ENCODE measurements around the gene TBC1D17. TPM values are rescaled to one million over a fixed set of nuclear protein-coding genes. Genes with fewer than 3 reads are reported as not detected.

Gene TBC1D17
- total RNA-seq, 1 donor from 2014 or later = 31.7 TPM

DNA sequence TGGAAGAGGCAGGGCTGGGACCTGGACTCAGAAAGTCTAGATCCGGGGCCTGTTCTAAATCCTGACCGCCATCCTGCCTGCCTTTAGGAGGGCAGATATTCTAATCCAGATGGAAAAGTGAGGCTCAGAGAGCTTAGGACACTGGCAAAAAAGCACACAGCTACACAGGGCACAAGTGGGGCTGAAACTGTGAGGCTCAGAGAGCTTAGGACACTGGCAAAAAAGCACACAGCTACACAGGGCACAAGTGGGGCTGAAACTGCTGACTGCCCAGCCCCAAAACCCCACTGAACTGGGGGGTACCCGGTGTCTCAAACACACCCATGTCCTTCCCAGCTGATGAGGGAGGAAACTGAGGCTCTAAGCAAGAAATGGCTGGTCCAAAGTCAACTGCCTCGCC is 2.3 kb upstream of the TBC1D17 start:
- DNase-seq (ENCODE audit: low spot score) (no peak), ATAC-seq (no peak)

- peak; percentile 77 for DNase-seq (ENCODE audit: low spot score)
- ATAC-seq = peak; percentile 6
Measured at GRCh38 chr19:49875857-49876421, 1.6 kb upstream of the TBC1D17 start.

DNA sequence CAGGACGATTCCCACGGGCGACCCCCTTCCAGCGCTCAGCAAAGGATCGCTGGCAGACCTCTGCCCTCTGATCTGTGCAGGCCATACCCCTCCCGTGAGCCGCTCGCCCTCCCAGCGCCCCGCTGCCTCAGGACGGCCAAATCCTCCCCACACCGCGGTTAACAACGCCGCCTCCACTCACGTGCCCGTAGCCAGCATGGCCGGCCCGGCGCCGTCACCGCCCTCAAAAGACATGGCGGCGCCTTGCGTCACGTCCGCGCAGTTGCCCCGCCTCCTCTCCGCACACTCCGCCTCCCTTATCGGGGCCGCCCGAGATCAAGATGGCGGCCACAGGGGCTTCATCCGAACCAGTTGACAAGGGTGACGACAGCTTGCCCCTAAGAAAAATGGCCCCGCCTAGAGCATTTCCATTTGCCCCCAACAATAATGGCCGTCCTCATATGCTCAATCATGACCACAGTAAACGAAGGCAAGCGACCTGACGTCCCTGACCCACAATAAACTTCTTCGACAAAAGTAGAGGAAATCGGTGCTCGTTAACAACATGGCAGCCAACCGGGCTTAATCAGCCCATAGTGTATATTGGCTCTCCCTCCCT is 981 bp upstream of the TBC1D17 start:
- DNase-seq (ENCODE audit: low spot score) (peak; percentile 98), ATAC-seq (peak; percentile 72)

DNA sequence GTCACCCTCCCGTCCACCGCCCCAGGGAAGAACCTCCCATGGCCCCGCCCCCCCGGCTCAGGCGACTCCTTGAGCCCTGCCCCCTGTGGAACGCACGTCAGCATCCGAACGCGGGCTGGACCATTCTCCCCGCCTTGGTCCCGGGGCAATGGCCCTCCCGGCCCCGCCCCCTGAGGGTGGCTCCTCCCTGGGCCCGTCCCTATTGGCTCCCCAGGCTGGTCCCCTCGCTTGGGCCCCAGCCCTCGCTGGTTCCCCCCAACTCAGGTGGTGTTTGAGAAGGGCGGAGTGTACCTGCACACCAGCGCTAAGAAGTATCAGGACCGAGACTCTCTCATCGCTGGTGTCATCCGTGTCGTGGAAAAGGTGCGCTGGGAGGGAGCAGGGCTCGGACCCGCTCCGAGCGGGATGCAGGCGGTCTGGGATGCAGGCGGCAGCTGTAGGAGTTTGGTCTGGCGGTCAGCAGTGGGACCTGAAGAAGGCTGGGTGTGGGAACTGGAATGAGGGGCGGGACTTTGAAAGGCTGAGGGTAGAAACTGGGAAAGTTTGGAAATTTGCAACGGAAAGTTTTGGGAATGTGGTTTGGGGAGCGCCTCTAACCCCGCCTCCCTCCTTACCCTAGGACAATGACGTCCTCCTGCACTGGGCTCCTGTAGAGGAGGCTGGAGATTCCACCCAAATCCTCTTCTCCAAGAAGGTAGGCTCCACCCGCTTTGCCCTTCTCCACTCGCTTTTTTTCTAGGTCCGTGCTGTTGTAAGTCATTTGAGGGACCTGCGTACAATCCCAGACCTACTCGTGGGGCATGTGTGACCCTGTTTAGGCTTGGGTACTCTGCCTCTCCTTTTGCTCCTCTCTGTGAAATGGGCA is 609 bp downstream of the TBC1D17 start:
- ATAC-seq (peak; percentile 74), DNase-seq (ENCODE audit: low spot score) (peak; percentile 98)

GRCh38 chr19:49878744-49879070 is 1.2 kb downstream of the TBC1D17 start:
- DNase-seq (ENCODE audit: low spot score) (no peak), ATAC-seq (no peak)

GRCh38 chr19:49879243-49879963 is 1.9 kb downstream of the TBC1D17 start:
- no peak for DNase-seq (ENCODE audit: low spot score)
- ATAC-seq = no peak

- DNase-seq (ENCODE audit: low spot score) = no peak
- ATAC-seq = no peak
Measured at GRCh38 chr19:49880162-49880869, 2.8 kb downstream of the TBC1D17 start.

DNA sequence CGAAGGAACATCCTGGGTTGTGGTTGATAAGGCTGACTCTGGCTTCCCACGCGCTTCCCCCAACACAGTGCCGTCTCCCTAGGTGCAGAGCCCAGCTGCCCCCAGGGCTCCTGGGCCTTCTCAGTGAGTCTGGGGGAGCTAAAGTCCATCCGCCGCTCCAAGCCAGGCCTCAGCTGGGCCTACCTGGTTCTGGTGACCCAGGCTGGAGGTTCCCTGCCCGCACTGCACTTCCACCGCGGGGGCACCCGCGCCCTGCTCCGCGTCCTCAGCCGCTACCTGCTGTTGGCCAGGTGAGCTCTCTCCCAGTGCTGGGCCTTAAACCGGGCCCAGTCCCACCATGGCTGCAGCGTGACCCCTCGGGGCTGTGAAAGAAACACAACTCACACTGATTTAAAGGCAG is 3.7 kb downstream of the TBC1D17 start:
- ATAC-seq (no peak), DNase-seq (ENCODE audit: low spot score) (no peak)

GRCh38 chr19:49881672-49882394 is 4.3 kb downstream of the TBC1D17 start:
- no peak for ATAC-seq
- peak; percentile 44 for DNase-seq (ENCODE audit: low spot score)

DNA sequence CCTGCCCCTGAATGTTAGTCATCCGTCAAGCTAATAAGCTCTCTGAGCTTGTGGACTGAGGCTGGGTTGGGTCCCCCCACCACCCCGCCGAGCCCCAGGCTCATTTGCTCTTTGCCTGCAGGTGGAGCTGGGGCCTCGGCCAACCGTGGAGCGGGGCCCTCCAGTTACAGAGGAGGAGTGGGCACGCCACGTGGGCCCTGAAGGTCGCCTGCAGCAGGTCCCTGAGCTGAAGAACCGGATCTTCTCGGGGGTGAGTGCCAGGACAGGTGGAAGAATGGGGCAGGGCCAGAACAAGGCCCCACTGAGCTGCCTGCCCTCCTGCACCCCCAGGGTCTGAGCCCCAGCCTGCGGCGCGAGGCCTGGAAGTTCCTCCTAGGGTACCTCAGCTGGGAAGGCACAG is 5.1 kb downstream of the TBC1D17 start:
- no peak for DNase-seq (ENCODE audit: low spot score)

DNA sequence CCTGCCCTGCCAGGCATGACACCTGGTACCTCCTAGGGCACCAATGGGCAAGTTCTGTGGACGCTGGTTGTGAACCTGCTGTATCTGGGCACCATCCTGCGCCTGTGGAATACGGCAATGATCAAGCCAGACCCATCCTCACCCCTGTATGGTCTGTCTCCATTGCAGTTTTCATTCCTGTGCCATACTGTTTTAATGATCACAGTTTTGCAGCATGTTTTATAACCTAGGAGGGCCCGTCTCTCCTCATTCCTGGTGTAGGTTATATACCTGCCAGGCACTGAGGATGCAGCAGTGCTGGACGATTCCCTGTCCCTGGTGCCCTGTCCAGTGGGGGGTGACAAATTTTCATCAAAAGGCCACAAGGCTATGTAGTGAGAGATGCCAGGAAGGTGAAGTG is 5.6 kb downstream of the TBC1D17 start:
- ATAC-seq = no peak

More for the DNA sequence above, 5.1 kb downstream of the TBC1D17 start:
- no peak for ATAC-seq

GRCh38 chr19:49884109-49884508 is 6.6 kb downstream of the TBC1D17 start:
- DNase-seq (ENCODE audit: low spot score) (peak; percentile 43), ATAC-seq (no peak)

More for the DNA sequence above, 5.6 kb downstream of the TBC1D17 start:
- DNase-seq (ENCODE audit: low spot score) = no peak

DNA sequence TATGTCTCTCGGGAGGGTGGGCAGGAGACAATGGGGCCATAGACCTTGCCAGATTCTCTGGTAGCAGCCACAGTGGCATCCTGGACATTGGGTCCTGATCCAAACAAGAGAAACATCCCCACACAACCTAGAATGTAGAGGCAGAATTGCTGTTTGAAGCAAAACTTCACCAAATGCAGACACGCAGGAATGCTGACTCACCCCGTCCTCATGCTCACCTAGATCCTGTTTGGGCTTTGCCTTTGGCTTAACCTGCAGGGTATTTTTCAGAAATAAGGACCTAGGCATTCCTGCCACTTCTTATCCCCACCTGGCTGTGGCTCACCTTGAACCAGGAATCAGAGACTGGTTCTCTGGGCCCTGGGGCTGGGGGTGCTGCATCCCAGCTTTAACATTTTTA is 7.3 kb downstream of the TBC1D17 start:
- DNase-seq (ENCODE audit: low spot score) (no peak), ATAC-seq (no peak)

GRCh38 chr19:49887037-49887664 is 9.6 kb downstream of the TBC1D17 start:
- ATAC-seq (peak; percentile 4), DNase-seq (ENCODE audit: low spot score) (no peak)

GRCh38 chr19:49887665-49888509 is 10.4 kb downstream of the TBC1D17 start:
- DNase-seq (ENCODE audit: low spot score) = no peak
- no peak for ATAC-seq

- no peak for ATAC-seq
- DNase-seq (ENCODE audit: low spot score) = no peak
Measured at GRCh38 chr19:49888510-49888824, 11.0 kb downstream of the TBC1D17 start.

DNA sequence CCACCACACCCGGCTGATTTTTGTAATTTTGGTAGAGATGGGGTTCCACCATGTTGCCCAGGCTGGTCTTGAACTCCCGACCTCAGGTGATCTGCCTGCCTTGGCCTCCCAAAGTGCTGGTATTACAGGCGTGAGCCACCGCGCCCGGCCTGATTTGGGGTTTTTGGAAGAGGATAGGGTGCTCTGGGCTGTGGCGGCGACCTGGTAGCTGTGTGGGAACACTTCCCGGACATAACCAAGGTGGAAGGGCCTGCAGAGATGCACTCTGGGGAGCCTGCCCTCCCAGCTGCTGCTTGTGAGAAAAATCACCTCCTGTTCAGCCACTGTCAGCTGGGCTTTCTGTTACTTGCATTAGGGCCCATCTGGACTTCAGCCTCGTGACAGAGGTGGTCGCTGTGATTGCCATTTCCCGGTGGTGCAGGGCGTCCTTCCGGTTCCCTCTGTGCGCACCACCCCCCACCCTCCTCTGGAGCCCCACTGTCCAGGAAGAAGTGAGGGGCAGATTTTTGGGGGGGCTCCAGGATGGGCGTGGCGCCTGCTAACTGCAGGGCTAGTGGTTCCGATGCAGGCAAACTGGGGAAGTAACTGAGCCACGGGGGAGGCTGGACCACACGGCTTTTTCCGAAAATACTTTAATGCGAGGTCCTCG is 11.7 kb downstream of the TBC1D17 start:
- DNase-seq (ENCODE audit: low spot score) (no peak), ATAC-seq (no peak)

DNA sequence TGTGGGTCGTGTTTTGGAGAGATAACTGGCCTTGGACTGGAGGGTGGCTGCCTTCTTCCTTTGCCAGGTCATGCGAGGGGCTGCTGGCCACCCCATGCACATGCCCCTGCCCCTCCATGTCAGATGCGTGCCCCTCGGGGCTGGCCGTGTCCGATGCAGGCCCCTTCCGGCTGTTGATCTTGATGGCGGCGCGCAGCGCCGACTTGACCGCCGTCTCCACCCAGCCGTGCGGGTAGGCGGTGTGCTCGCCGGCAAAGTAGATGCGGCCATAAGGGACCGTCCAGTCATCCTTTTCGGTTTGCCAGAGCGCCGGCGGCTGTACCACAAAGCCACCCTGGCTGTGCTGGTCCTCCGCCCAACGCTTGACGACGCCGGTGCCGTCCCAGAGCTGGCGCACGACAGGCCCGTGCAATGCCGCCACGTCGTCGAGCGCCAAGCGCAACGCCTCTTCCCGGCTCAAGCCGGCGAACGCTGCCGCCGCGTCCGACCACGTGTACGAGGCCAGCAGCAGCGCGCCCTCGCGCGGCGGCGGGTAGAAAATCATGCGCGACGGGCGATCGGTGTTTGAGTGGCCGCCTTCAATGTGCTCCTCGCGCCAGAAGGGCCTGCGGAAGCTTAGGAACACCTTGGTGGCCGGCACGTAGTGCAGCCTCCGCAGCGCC is 12.3 kb downstream of the TBC1D17 start:
- DNase-seq (ENCODE audit: low spot score) = no peak
- ATAC-seq = peak; percentile 63
